Stomach (tissue), 4 donors: ENCODE data around the gene ZNF605.

Experiments used
- EP300 ChIP-seq: sonication (generic); formaldehyde crosslinking; IDR thresholded peaks from one replicate; pipeline ENCODE4 v1.6.1; 2017; ENCODE audit warnings: antibody characterized with exemption
- POLR2A ChIP-seq, 4 donors: fragments of 450-650 bp; IDR thresholded peaks; one replicate each; pipeline ENCODE4 v1.6.1; 2016; ENCODE audit warnings: antibody characterized with exemption in 4 of 4, control low read depth in 2 of 4, mild to moderate bottlenecking in 1 of 4, moderate library complexity in 1 of 4
- POLR2AphosphoS5 ChIP-seq, 3 donors: sonication (generic); formaldehyde crosslinking; IDR thresholded peaks; one replicate each; pipeline ENCODE4 v1.6.1; 2016; ENCODE audit warnings: antibody characterized with exemption in 3 of 3
- TF ChIP-seq, protein P1 (sequence below), 7 experiments: fragments of 450-650 bp in 4 of 7; fragments of 200-600 bp in 3 of 7; sonication (generic) in 3 of 7; IDR thresholded peaks; one replicate each; pipeline ENCODE4 v1.5.1; 2016 to 2019; ENCODE audit warnings: antibody characterized with exemption in 7 of 7, control low read depth in 2 of 7, mild to moderate bottlenecking in 1 of 7

DNA sequence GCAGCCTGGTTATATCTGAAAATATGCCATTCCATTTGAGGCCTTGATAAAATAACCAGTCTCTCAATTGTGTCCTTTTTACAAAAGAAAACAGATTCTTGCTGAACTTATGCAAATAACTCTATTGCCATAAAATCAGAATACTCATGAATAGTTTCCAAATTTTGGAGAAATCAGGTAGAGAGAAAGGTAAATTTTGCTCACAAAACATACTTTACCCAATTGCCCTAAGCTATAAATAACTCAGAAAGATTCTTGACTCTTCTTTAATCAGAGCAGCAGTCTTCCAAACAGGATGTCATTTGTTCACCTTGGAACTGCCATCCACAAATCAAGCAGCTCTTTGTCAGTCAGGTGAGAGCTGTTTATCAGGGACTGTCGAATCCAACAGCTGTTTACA is 42.6 kb upstream of the ZNF605 start:
- TF ChIP-seq EP300, result no peak
- no peak for TF ChIP-seq POLR2AphosphoS5 (IDR thresholded peaks at IDR 0.05)
- TF ChIP-seq POLR2A (IDR thresholded peaks at IDR 0.05), result no peak
- TF ChIP-seq, protein P1, sequence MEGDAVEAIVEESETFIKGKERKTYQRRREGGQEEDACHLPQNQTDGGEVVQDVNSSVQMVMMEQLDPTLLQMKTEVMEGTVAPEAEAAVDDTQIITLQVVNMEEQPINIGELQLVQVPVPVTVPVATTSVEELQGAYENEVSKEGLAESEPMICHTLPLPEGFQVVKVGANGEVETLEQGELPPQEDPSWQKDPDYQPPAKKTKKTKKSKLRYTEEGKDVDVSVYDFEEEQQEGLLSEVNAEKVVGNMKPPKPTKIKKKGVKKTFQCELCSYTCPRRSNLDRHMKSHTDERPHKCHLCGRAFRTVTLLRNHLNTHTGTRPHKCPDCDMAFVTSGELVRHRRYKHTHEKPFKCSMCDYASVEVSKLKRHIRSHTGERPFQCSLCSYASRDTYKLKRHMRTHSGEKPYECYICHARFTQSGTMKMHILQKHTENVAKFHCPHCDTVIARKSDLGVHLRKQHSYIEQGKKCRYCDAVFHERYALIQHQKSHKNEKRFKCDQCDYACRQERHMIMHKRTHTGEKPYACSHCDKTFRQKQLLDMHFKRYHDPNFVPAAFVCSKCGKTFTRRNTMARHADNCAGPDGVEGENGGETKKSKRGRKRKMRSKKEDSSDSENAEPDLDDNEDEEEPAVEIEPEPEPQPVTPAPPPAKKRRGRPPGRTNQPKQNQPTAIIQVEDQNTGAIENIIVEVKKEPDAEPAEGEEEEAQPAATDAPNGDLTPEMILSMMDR (IDR thresholded peaks at IDR 0.05), result no peak
